Parietal lobe (tissue), 1 donor: ENCODE data around the gene CDKN3. TPM values are rescaled to one million over a fixed set of nuclear protein-coding genes. Genes with fewer than 3 reads are reported as not detected.

ENCODE experiments used
- total RNA-seq: library from RNA; depleted of rRNA; stranded (reverse); fragments of >200 nt; gene quantifications from one replicate; pipeline ENCODE4 v1.2.3, GENCODE V29; 2014

The CDKN3 gene
- total RNA-seq, result 7.5 TPM

GRCh38 chr14:54396493-54397335, at the start of gene CDKN3:
Gene CDKN3 (plus strand): TSS chr14:54397007. CDS start chr14:54397069, 62 bp downstream.

GRCh38 chr14:54440873-54441868, 44.4 kb downstream of the CDKN3 start, which contains the start of gene CNIH1:
Gene CNIH1 (minus strand): TSS chr14:54441374. CDS start chr14:54441327, 47 bp downstream.

Other genes starting within 250 kb of the CDKN3 start
- 32.9 TPM for gene CNIH1, start 44.4 kb downstream of the CDKN3 start, total RNA-seq
- 165 TPM for gene GMFB, start 92.0 kb downstream of the CDKN3 start, total RNA-seq
- 13.1 TPM for gene CGRRF1, start 112.9 kb downstream of the CDKN3 start, total RNA-seq
- 15.7 TPM for gene SAMD4A, start 170.1 kb downstream of the CDKN3 start, total RNA-seq